ENCODE measurements around the gene ALG6. TPM values are rescaled to one million over a fixed set of nuclear protein-coding genes. Genes with fewer than 3 reads are reported as not detected.

The ALG6 gene
- total RNA-seq, 2 experiments from 2014 or later, result 10.6 to 11.2 TPM

DNA sequence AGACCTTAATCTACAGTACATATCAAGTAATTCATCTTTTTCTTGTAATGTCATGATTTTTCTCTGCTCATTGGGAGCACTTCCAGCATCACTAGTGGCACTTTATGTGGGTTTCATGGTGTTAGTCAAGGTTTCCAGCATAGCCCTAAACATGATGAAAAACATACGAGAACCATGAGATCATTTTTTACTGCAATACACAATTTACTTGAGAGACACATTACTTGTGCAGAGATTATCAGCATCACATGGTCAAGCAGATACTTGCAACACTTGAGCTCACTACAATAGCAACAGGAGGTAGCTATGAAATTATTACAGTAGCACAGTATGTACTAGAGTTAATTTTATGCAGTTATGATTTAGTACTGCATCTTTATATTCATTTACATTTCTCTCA, 119.2 kb downstream of the ALG6 start:
- Mint-ChIP-seq H3K27me3 (no peaks in the 10 kb centered on the region), H3K9me3 (no peaks in the 10 kb centered on the region), H3K36me3 (ENCODE audit: low read depth) (peaks cover 14% of the 10 kb centered on the region), H3K4me1 (ENCODE audit: low read depth) (no peaks in the 10 kb centered on the region), H3K4me3 (no peak overlapping the region), H3K27ac (no peak overlapping the region)
- Histone ChIP-seq H3K36me3 (ENCODE audit: insufficient read depth, low read length) (no peaks in the 10 kb centered on the region), H3K9me3 (ENCODE audit: control insufficient read depth in 1 of 2, insufficient read depth in 1 of 2, low read length in 2 of 2) (no peaks in the 10 kb centered on the region), H3K27ac (ENCODE audit: low read depth in 1 of 2, low read length in 2 of 2) (no peak overlapping the region), H3K27me3 (ENCODE audit: control insufficient read depth in 1 of 2, insufficient read depth in 2 of 2, low read length in 2 of 2) (no peaks in the 10 kb centered on the region), H3K4me1 (ENCODE audit: insufficient read depth, low read length) (no peaks in the 10 kb centered on the region), H3K4me3 (ENCODE audit: low read length) (no peak overlapping the region)
- POLR2A ChIA-PET, result no interaction called here
- CTCF ChIA-PET, result interaction anchor here (1.2 kb wide), 1 partner anchor 20 kb away, joined by 3 read pairs; no protein-coding TSS in a partner anchor
- TF ChIP-seq, protein P1, sequence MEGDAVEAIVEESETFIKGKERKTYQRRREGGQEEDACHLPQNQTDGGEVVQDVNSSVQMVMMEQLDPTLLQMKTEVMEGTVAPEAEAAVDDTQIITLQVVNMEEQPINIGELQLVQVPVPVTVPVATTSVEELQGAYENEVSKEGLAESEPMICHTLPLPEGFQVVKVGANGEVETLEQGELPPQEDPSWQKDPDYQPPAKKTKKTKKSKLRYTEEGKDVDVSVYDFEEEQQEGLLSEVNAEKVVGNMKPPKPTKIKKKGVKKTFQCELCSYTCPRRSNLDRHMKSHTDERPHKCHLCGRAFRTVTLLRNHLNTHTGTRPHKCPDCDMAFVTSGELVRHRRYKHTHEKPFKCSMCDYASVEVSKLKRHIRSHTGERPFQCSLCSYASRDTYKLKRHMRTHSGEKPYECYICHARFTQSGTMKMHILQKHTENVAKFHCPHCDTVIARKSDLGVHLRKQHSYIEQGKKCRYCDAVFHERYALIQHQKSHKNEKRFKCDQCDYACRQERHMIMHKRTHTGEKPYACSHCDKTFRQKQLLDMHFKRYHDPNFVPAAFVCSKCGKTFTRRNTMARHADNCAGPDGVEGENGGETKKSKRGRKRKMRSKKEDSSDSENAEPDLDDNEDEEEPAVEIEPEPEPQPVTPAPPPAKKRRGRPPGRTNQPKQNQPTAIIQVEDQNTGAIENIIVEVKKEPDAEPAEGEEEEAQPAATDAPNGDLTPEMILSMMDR (IDR thresholded peaks at IDR 0.05), result no peak
- no peak for DNase-seq
- intact Hi-C loops (cut with DNase I, micrococcal nuclease), result no loop called here
- ATAC-seq (ENCODE audit: poor library complexity), result no peak

DNA sequence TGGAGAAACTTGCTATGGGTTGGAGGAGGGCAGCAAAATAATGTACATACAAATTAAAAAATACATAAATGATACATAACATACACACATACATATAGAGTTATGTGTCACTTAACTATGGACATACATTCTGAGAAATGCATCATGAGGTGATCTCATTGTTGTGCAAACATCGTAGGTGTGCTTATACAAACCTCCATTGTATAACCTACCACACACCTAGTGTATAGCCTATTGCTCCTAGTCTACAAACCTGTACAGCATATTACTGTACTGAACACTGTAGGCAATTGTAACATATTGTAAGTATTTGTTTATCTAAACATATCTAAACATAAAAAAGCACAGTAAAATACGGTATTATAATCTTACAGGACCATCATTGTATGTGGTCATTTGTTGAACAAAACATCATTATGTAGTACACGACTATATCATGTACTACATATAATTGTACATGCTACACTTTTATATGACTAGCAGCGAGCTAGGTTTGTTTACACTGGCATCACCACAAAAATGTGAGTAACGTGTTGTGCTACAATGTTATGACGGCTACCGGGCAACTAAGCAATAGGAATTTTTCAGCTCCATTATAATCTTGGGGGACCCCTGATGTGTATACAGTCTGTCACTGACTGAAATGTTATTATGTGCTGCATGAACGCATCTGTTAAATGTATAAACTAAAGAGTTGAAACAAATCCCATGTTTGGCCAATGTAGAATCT, 120.1 kb downstream of the ALG6 start:
- Mint-ChIP-seq H3K9me3 (no peaks in the 10 kb centered on the region), H3K4me1 (ENCODE audit: low read depth) (no peaks in the 10 kb centered on the region), H3K27ac (no peak overlapping the region), H3K36me3 (ENCODE audit: low read depth) (peaks cover 14% of the 10 kb centered on the region), H3K4me3 (no peak overlapping the region), H3K27me3 (no peaks in the 10 kb centered on the region)
- H3K27ac ChIP-seq (ENCODE audit: low read depth in 1 of 2, low read length in 2 of 2), result no peak overlapping the region
- DNase-seq (no peak), ATAC-seq (ENCODE audit: poor library complexity) (no peak)
- ChIA-PET CTCF (interaction anchor here (1.2 kb wide), 1 partner anchor 19 kb away, joined by 3 read pairs; no protein-coding TSS in a partner anchor), POLR2A (no interaction called here)
- H3K4me1 ChIP-seq (ENCODE audit: insufficient read depth, low read length), result no peaks in the 10 kb centered on the region
- intact Hi-C loops (cut with DNase I, micrococcal nuclease), result no loop called here
- H3K36me3 ChIP-seq (ENCODE audit: insufficient read depth, low read length), result no peaks in the 10 kb centered on the region
- TF ChIP-seq, protein P1 (IDR thresholded peaks at IDR 0.05), result no peak
- H3K9me3 ChIP-seq (ENCODE audit: control insufficient read depth in 1 of 2, insufficient read depth in 1 of 2, low read length in 2 of 2), result no peaks in the 10 kb centered on the region
- no peaks in the 10 kb centered on the region for H3K27me3 ChIP-seq (ENCODE audit: control insufficient read depth in 1 of 2, insufficient read depth in 2 of 2, low read length in 2 of 2)
- no peak overlapping the region for H3K4me3 ChIP-seq (ENCODE audit: low read length)

Small RNAs within 50 kb of the gene (microRNA-seq; reads per million reads assigned to microRNA genes)
- gene MIR6068 (ENCODE audit: borderline microRNAs expressed, borderline replicate concordance), result not detected

Other genes starting within 250 kb of the ALG6 start
- not detected for gene FOXD3, start 45.1 kb upstream of the ALG6 start, total RNA-seq
- gene ITGB3BP, start 155.6 kb downstream of the ALG6 start, total RNA-seq, result 1 to 10 TPM; 8.3 to 9.3 TPM
- 1 to 10 TPM; 5.7 to 8.9 TPM for gene EFCAB7, start 155.9 kb downstream of the ALG6 start, total RNA-seq
- 1 to 10 TPM; 5.4 to 5.6 TPM for gene PGM1, start 225.8 kb downstream of the ALG6 start, total RNA-seq

All from CD4-positive, alpha-beta T cell (primary cell).